Stimulated activated naive CD8-positive, alpha-beta T cell treated with anti-CD3 and anti-CD28 coated beads, Interleukin-15, Interleukin-2, amounts not matched to agents 100 U/mL and 50 U/mL, for 24 hours (primary cell): ENCODE results near the gene STX17.
A peak's percentile ranks its signal among the peaks of the same experiment; 100 is the strongest.

Source experiments
- ATAC-seq: fragments of 150-1000 bp; cut with Tn5 transposase; one replicate; pipeline ENCODE4 v1.10.0; 2021
- DNase-seq: peaks from one replicate; pipeline ENCODE4 v3.0.0; 2021

The STX17 gene

DNA sequence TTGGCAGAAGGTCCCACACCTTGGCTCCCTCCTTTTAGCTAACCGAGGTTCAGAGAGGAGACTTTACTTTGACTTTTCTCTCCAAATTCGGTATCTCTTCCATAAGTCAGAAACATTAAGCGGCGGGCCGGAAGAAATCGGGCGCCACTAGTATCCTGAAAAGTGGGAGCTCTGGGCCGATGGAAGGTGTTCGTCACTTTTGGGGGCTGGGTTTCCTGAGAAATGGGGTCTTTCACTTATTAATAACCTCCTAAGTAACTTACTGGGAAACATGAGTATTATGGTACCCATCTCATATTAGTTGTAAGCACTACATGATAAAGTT lies 716 bp downstream of the STX17 start:
- no peak for ATAC-seq

DNA sequence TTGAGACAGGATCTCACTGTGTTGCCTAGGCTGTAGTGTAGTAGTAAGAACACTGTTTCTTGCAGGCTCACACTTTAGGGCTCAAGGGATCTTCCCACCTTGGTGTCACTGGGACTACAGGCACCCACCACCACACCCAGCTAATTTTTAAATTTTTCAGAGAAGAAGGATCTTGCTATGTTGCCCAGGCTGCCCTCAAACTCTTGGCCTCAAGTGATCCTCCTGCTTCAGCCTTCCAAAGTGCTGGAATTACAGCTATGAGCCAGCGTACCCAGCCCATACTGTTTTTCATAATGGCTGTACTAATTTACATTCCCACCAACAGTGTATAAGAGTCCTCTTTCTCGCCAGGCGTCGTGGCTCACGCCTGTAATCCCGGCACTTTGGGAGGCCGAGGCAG lies 5.1 kb downstream of the STX17 start:
- ATAC-seq, result no peak
- no peak for DNase-seq

More for the DNA sequence above, 716 bp downstream of the STX17 start:
- DNase-seq, result no peak

DNA sequence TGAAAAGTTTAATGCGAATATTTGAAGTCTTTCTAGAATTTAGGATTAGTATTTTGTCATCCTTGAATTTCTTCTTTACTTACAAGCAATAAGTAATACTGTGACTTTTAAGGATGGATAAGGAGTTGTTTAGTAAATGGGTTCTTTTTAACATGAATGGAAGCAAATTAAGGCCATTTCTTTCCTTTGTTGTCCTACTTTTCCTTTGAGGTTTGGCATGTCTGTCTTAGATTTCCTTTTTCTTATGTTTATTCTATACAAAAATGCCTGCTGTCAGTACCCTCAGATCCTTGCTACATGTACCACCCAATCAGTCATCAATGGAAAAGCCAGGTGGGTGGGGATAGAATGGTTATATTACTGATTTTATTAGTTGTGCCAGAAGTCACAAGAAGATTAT lies 10.2 kb downstream of the STX17 start:
- DNase-seq (no peak), ATAC-seq (no peak)

DNA sequence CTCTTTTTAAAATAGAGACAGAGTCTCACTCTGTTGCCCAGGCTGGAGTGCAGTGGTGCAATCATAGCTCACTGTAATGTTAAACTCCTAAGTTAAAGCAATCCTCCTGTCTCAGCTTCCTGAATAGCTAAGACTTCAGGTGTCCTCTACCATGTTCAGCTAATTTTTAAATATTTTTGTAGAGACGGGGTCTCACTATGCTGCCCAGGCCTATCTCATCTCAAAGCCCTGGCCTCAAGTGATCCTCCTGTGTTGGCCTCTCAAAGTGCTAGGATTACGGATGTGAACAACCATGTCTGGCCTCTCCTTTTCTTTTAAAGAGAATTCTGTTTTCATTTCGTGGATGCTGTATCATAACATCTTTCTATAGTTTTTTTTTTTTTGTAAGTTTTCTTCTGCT lies 11.7 kb downstream of the STX17 start:
- DNase-seq, result no peak
- ATAC-seq, result no peak

DNA sequence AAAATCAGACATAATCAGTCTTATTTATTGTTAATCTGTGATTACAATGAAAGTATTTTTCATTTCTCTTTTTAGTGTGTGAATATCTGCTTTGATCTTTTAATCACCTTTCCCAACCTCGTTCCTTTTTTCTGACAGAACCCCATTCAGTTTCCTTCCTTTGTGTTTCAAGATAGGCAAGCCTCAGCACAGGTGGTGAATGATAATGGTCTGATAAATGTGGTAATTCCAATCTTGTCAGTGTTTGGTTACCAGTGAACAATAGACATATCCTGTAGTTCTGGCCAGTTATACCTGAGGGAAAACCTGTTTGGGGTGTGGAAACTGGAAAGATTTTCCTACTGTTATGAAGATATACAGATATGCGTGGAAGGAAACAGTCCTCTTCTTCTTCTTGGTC lies 13.5 kb downstream of the STX17 start:
- no peak for DNase-seq
- no peak for ATAC-seq

DNA sequence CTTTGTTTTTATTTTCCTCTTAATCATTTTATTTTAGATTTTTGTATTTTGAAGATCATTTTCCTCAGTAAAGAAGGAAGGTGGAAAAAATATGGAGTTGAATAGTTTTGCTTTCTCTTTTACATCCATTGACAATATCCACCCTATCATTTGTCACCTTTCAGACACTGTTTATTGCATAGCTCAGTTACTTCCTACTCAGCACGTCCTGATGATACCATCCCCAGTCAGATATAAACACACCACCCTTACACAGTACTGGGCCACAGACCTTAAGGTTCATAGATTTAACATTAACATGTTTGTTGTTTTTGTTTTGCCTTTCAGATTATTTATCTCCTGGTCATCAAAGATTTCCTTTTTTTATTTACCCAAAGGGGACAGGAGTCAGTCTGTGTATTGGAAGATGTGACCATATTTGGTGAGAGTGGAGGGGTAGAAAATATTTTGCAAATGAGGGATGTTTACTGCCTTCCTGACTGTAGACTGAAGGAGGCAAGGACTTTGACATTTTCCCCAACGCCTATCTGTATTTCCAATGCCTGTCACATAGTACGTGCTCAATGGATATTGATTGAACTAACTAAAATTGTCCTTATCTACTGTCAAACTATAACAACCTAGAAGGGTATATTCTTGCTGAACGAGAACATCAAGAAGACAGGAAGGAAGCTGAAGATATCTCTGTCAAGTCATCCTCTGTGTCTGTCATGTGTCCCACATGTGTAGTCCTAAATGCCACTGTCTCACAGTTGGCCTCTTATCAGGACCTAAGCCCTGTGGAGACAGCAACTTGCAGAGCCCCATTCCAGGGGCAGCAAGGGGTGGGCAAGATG lies 15.6 kb downstream of the STX17 start:
- ATAC-seq, result no peak

DNA sequence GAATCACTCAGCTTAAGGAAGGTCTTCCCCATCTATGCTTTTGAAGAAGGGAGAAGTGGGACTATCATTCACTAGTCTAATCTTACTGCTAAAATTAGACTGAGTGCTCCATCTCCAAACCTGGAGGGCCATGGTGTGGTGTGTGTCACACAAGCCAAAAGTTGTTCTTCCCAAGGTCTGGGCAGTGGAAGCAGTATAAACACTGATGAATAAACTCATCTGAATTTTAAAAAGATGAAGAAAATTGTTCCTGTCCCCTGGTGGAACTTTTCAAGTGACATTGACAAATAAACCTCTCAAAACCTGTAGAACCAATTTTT lies 16.2 kb downstream of the STX17 start:
- ATAC-seq (no peak), DNase-seq (no peak)

More for the DNA sequence above, 15.6 kb downstream of the STX17 start:
- no peak for DNase-seq

DNA sequence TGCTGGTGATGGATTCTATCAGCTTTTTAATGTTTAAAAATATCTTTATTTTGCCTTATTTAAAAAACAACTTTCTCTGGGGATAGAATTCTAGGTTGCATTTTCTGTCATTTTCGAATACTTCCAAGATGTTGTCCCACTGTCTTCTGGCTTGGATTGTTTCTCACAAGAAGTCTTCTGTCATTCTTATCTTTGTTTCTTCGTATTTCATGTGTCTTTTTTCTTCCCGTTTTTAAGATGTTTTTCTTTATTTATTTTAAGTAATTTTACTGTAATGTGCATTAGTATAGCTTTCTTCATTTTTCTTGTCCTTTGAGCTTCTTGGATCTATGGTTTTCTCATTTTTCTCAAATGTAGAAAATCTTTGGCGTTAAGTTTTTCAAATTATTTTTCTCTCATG lies 19.1 kb downstream of the STX17 start:
- DNase-seq, result no peak
- no peak for ATAC-seq

DNA sequence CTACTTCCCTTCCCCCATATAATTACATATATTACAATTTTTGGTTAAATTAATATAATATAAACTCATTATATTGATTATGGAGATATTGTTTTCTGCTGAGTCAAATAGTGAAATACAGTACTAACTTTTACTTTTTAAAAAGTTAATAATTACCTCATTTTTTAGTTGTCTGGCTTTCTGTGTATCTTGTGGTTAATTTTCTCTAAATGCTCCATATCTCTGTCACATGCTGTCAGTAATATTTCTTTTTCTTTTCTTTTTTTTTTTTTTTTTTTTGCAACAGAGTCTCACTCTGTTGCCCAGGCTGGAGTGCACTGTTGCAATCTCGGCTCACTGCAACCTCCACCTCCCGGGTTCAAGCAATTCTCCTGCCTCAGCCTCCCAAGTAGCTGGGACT lies 23.2 kb downstream of the STX17 start:
- DNase-seq, result no peak

DNA sequence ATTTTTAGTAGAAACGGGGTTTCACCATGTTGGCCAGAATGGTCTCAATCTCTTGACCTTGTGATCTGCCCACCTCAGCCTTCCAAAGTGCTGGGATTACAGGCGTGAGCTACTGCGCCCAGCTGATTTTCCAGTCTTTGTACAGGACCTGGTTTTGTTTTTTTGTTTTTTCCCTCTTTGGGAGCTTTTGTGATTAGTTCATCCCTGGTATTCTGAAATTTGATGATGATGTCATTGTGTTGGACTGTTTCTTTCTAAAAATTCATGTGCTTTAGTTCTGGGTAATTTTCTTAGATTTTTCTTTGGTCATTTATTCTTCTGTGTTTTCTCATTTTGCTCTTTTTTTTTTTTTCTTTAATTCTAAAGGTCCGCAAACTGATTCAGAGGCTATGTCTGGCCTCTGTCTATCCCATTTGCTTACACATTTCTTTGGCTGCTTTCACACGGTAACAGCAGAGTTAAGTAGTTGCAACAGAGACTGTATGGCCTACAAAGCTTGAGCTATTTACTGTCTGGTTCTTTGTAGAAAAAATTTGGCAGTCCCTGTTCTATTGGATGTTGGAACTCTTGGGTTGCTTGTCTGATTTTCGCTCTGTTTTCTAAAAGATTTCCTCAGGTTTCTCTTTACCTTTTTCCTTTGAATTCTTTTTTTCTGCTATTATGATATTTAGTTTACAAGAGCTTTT lies 24.8 kb downstream of the STX17 start:
- ATAC-seq (no peak), DNase-seq (no peak)

More for the DNA sequence above, 23.2 kb downstream of the STX17 start:
- ATAC-seq, result no peak

DNA sequence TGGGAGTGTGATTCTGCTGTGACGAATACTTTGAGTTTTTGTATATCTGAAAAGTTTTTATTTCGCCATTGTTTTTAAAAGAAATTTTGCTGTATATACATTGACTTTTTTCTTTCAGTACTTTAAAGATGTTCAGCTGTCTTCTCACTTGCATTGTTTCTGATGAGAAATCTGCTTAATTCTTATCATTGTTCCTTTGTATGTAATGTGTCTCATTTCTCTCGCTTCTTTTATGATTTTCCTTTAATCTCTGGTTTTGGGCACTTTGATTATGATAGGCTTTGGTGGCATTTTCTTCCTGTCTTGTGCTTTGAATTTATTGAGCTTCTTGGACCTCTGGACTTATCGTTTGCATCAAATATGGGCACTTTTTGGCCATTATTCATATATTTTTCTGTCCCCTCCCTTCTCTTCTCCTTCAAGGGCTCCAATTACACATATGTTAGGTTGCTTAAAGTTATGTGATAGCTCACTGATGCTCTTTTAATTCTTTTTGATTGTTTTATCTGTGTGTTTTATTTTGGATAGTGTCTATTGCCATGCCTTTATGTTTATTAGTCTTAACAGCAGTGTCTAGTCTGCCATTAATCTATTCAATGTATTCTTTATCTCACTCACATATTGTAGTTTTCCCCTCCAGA lies 30.6 kb downstream of the STX17 start:
- ATAC-seq, result no peak
- DNase-seq, result no peak

DNA sequence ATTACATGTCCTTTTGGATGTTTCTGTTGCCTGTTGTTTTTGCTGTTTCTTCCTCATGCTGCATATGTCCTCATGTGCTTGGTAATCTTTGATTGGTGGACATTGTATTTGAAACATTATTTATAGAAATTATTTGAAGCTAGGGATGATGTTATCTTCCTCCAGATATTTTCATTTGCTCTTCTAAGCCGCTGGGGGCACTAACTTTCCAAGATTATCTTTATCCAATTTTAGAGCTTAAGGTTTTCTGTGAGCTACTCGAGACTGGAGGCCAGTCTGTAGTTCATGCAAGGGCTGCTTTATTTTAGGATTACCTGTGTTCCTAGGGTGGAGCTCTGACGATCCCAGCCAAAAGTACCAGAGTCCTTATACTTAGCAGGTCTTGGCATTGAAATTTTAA lies 40.9 kb downstream of the STX17 start:
- ATAC-seq, result no peak
- no peak for DNase-seq

DNA sequence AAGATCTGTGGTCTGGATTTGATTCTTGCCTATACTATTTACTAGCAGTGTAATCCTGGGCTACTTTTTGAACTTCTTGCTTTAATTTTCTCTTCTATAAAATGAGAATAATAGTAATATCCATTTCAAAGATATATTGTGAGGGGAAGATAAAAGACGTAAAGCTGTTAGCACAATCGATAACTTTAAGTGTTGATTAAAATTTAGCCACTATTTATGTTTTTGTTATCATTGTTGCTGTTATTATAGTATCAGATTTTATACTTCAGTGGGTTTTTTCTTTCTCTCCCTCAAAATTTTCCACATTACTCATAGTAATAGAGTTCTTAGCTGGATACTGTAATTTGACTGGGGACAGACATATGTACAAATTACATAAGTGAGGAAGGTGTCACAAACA lies 42.0 kb downstream of the STX17 start:
- DNase-seq (no peak), ATAC-seq (no peak)

DNA sequence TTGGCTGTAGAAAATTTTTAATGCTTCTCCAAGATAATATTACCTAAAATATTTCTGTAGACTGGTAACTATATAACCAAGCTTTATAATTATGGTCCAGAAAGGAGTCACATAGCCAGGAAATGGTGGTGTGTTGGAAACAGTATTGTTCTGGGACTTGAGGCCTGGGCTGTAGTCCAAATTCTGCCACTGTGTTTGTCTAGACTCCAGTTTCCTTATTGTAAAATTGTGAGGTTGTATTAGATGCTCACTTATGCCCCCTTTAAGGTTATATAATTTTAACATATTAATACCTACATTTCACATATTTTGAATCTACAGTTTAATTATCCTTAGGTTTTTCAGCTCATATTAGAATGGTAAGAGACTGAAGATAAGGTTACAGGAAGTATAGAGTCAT lies 42.4 kb downstream of the STX17 start:
- no peak for DNase-seq
- no peak for ATAC-seq

DNA sequence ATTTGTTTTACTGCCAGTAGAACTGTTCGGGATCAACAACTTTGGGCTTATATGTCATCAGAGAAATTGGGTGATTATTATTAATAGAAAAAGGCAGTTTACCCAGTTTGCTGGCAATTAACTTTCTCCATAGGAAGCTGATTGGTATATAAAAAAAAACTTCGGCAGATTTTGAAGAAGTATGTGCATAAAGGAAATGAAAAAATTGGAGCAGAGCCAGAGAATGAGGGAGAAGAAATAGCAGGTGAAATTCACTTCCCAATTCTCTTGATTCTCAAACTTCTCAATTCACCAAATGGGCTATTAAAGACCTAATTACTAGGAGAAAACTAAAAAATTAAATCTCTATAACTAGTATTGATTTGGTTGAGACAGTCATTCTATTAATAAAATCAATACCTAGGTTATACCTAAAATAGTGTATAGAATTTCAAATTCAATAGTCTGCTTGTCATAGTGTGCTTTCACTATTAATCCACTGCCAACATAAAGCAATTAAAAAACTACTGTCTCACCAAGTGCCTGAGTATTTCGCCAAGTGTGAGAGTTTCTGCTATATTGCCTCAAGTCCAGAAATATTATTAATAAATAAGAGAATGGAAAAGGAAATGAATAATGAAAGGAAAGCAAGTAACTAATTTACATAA lies 47.5 kb downstream of the STX17 start:
- ATAC-seq (no peak), DNase-seq (no peak)

DNA sequence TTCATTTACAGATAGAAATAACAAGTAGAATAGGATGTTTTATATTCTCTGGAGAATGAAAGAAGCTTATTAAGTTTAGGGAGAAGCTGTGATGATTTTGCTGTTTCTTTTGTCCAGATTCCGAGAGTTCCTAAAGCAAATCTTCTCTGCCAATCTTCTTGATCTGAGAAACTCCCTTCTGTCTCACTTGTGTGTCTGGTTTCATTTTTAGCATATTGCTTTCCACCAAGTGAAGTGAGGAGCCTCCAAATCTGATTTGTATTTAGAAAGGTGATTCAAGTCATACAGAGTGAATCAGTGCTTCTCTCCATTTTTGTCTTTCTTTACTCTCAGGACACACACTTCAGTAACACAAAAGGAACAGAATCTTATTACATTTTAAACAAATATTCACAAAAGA lies 48.4 kb downstream of the STX17 start:
- DNase-seq (no peak), ATAC-seq (peak; percentile 81)

DNA sequence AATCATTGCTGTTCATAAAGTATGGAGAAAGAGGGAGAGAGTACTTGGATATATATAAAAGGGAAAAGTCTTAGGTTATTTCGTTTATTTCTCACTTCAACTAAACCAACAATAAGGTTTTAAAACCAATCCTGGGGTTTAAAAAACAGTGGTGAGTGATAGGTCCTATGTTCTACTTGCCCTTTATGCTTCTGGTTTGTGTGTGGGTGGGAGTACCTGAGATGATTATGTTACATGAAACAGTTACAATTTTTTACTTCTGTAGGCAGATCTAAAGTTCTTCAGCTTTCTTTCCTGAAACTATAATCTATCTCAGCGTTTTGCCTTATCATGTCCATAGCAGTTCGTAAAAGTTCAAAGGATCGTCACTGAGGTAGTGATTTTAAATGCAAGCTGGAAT lies 49.2 kb downstream of the STX17 start:
- ATAC-seq (peak; percentile 79), DNase-seq (no peak)

DNA sequence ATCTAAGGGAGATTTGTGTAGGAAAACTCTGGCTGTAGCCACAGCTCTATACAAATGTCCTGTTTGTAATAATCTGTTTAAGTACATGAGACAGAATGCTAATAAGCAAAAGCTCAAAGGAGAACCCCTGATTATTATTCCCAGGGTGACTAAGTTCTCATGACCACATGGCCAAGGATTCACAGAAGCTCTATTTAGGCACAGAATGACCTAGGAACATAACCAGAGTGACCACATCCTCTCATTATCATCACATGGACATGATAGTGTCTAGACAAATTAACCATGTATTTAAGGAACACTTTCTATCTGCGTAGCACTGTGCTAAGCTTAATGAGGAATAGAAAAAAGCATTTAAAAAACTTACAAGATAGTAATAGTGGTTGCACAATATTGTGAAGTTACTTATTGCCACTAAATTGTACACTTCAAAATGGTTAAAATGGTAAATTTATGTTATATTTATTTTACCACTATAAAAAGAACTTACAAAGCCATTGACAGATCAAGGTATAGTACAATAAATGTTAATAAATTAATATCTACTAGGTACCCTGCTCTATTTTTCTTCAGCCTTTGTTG lies 56.3 kb downstream of the STX17 start:
- ATAC-seq, result no peak
- no peak for DNase-seq

DNA sequence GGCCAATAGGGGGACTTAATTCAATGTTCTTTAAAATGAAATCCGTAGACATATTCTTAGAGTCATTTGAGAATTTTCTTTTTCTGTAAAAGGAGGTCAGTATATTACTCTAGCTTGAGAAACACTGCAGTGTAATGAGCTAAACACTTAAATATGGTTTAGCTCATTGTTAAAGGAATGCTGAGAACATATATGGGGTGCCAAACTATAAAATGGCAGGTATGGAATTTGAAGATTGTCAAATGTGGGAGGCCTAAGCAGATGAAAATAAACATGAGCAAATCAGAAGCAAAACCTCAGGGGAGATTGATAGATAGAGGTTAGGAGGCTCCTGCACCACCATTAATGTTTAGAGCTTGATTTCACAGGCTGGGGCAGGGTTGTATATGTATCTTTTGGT lies 57.9 kb downstream of the STX17 start:
- ATAC-seq (no peak), DNase-seq (no peak)

DNA sequence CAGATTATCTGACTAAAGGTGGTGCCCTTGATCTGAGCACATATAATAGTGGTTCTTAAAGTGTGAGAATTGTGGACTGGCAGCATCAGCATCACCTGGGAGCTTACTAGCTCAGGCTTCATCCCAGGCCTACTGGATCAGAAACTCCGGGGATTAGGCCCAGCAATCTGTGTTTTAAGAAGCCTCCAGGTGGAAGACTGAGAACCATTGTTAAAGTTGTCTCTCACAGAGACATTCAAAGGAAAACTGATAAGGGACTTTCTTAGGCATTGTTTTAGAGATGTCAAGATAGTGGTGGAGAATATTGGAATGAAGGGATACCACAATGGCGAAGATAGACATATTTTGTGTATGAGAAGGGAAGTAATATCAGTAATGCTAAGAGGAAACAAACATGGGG lies 59.5 kb downstream of the STX17 start:
- DNase-seq, result no peak
- no peak for ATAC-seq

DNA sequence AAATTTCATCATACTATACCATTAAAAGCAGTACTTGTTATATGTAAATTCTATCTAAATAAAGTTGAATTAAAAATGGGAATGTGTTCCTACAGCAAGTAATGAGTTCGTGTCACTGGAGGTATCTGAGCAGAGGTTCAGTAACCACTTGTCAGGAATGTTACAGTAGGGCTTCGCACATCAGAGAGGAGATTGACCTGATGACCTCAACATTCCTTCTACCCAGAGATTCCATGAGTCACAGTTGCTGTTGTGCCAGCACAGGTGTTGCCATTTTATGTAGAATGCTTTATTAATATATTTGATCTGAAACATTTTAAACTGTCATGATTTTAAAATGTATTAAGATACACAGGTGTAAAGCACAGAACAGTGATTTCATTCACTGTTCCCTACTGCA lies 60.3 kb downstream of the STX17 start:
- no peak for ATAC-seq
- DNase-seq, result no peak

DNA sequence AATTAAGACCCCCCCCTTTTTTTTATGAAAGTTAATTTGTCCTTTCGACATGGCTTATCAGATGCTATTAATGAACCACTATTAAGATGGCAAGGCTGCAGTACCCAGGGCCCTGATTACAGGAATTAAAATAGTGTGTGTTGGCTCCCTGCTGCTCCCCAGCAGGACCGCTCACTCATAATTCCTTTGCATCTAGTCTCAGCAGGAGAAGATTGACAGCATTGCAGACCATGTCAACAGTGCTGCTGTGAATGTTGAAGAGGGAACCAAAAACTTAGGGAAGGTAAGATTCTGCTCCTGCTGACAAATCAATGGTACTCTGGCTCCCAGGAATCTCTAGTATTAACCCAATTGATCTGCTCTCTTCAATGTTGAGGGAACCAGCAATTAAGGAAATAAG lies 61.0 kb downstream of the STX17 start:
- DNase-seq (no peak), ATAC-seq (no peak)

DNA sequence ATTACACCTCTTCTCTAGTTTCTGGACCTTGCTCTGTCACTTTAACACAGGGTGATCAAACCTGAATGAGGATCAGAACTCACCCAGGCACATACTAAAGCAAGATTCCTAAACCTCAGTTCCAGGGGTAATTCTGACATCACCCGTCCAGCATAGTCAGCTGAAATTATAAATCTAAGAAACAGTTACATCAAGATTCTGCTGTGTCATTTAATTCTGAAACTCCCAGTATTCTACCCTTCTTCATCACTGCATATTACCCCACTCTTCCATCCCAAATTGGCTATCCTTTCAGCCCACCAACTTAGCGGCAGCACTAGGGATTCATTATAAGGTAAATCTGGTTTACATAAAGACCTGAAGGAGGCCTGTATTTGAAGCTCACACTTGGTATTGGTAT lies 64.0 kb downstream of the STX17 start:
- ATAC-seq, result no peak
- no peak for DNase-seq
